Measurements from ENCODE around the gene SERINC5. TPM values are rescaled to one million over a fixed set of nuclear protein-coding genes. Genes with fewer than 3 reads are reported as not detected.
"Not testable (repeated sequence)": the region's sequence is repeated elsewhere in the genome, so short reads cannot be mapped to it uniquely, and the experiment has no call there.

Gene SERINC5
- total and polyA plus RNA-seq, 3 donors from 2014 or later: 62.3 to 217 (median 158) TPM

GRCh38 chr5:80206282-80206681, 49.6 kb downstream of the SERINC5 start:
- Histone ChIP-seq H3K9me3 (no peaks in the 10 kb centered on the region), H3K27me3 (no peaks in the 10 kb centered on the region), H3K4me1 (peaks cover 77% of the 10 kb centered on the region), H3K27ac (peak overlapping the region; percentile 46 to 61), H3K36me3 (ENCODE audit: low read depth, missing control alignments) (no peaks in the 10 kb centered on the region), H3K4me3 (no peak overlapping the region)
- intact Hi-C loops (cut with DNase I; ENCODE audit: low total_unique reads): no loop called here
- TF ChIP-seq POLR2A (IDR thresholded peaks at IDR 0.05) (no peak), CTCF (IDR thresholded peaks at IDR 0.05) (no peak)
- DNase-seq: no peak
- 37 to 52% methylated on average over 4 of the region's 4 CpGs for WGBS, 2 donors

GRCh38 chr5:80205846-80206245, 50.0 kb downstream of the SERINC5 start:
- Histone ChIP-seq H3K27ac (peak overlapping the region; percentile 46 to 61), H3K36me3 (ENCODE audit: low read depth, missing control alignments) (no peaks in the 10 kb centered on the region), H3K9me3 (no peaks in the 10 kb centered on the region), H3K4me1 (peaks cover 81% of the 10 kb centered on the region), H3K4me3 (no peak overlapping the region), H3K27me3 (no peaks in the 10 kb centered on the region)
- TF ChIP-seq POLR2A (IDR thresholded peaks at IDR 0.05) (no peak), CTCF (IDR thresholded peaks at IDR 0.05) (no peak)
- no peak for DNase-seq
- WGBS, 2 donors: 50 to 57% methylated on average over 4 of the region's 4 CpGs
- intact Hi-C loops (cut with DNase I; ENCODE audit: low total_unique reads): no loop called here

- DNase-seq: peak; percentile 90
- Histone ChIP-seq H3K4me1 (peaks cover 85% of the 10 kb centered on the region), H3K27ac (peak overlapping the region; percentile 46 to 61), H3K4me3 (no peak overlapping the region), H3K27me3 (no peaks in the 10 kb centered on the region), H3K36me3 (ENCODE audit: low read depth, missing control alignments) (no peaks in the 10 kb centered on the region), H3K9me3 (no peaks in the 10 kb centered on the region)
- WGBS, 2 donors: 43 to 50% methylated on average over 10 of the region's 10 CpGs
- TF ChIP-seq CTCF (IDR thresholded peaks at IDR 0.05): peak in 1 of 3 experiments; percentile 15
- TF ChIP-seq POLR2A (IDR thresholded peaks at IDR 0.05): no peak
- intact Hi-C loops (cut with DNase I; ENCODE audit: low total_unique reads): no loop called here
These were observed 50.8 kb downstream of the SERINC5 start for GRCh38 chr5:80204808-80205614.

GRCh38 chr5:80201763-80202162, 54.1 kb downstream of the SERINC5 start:
- H3K36me3 ChIP-seq (ENCODE audit: low read depth, missing control alignments); H3K9me3 ChIP-seq; H3K4me3 ChIP-seq; intact Hi-C loops (cut with DNase I; ENCODE audit: low total_unique reads); H3K27me3 ChIP-seq; DNase-seq: not testable (repeated sequence)
- Histone ChIP-seq H3K27ac (peak overlapping the region in 1 of 2 donors; percentile 52), H3K4me1 (peaks cover 67% of the 10 kb centered on the region)
- WGBS, 2 donors: 75 to 80% methylated on average over 7 of the region's 7 CpGs

- TF ChIP-seq POLR2A (IDR thresholded peaks at IDR 0.05) (no peak), CTCF (IDR thresholded peaks at IDR 0.05) (no peak)
- intact Hi-C loops (cut with DNase I; ENCODE audit: low total_unique reads): no loop called here
- peaks cover 64% of the 10 kb centered on the region for H3K4me1 ChIP-seq
- no peaks in the 10 kb centered on the region for H3K27me3 ChIP-seq
- H3K36me3 ChIP-seq (ENCODE audit: low read depth, missing control alignments): no peaks in the 10 kb centered on the region
- H3K9me3 ChIP-seq: no peaks in the 10 kb centered on the region
- WGBS, 2 donors: 87 to 91% methylated on average over 3 of the region's 3 CpGs
- no peak for DNase-seq
- peak overlapping the region; percentile 47 to 74 for H3K27ac ChIP-seq
- H3K4me3 ChIP-seq: no peak overlapping the region
These were observed 56.9 kb downstream of the SERINC5 start for GRCh38 chr5:80198920-80199319.

Data from testis (tissue), 3 donors.